Measurements from ENCODE around the gene ITGB1BP1. TPM values are rescaled to one million over a fixed set of nuclear protein-coding genes. Genes with fewer than 3 reads are reported as not detected.

ITGB1BP1 gene
- total RNA-seq, 2 donors from 2014 or later = 100 to 143 TPM

DNA sequence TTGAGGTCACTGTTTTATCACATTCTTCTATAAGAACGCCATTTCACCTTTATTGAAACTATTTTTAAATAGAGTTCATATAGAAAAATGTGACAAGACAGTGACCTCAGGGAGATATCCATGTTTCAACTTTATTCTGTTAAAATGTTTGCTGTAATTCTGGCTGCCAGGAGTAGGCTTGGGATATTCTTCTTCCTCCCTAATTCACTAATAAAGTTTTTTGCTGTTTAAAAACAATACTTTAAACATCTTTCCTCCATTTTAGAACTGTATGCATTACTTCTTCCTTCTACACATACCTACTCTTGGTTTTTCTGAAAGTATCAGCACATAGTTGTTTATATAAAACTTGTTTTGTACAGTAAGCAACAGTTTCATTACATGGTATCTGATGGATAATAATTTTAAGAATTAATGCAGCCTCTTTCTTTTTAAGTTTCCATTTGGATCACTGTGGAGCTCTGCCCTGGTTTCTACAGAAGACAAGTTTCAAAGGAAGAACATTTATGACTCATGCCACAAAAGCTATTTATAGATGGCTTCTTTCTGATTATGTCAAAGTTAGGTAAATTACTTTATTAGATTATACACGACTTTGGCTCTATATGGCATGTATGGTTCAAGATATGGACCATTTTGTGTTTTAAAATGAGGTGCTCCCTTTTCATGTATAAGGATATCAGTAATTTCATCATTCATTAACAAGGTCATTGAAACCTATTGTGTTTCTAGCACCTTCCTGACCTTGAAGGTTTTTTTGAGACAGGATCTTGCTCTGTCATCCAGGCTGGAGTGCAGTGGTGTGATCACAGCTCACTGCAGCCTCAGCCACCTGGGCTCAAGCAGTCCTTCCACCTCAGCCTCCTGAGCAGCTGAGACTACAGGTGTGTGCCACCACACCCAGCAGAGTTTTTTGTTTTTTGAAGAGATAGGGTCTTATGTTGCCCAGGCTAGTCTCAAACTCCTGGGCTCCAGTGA, 7.3 kb upstream of the ITGB1BP1 start:
- DNase-seq (ENCODE audit: low spot score) = no peak
- intact Hi-C loops (cut with DNase I) = no loop called here

DNA sequence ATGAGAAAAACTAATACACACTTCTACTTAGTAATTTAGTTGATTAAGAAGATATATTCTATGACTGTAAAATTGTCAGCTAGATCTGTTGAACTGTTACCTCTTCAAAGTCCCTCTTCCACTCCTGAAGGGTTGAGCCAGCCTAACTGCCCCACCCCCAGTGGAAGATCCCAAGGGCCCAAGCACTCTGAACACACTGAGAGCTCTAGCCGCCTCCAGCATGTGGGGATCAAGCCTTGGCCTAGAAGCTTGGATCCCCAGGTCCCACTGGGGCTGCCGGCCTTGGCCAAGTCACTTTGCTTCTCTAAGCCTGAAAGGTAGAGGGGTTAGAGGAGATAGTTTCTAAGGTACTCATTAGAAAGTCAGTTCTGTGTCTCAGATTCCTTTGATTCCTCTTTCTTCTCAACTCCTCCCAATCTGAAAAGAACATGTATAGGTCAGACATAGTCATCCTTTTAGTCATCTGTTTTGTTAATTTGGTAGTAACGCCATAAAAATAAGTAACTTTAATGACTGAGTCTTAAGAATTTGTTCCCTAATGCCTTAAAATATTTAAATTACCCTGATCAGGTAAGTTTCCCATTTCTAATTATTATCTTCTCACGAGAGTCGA, 5.7 kb upstream of the ITGB1BP1 start:
- intact Hi-C loops (cut with DNase I) = loop anchor here in 1 of 2 donors (10.0 kb wide), 1 partner anchor 284 kb away; no protein-coding TSS in a partner anchor

GRCh38 chr2:9424447-9425164, 1.3 kb upstream of the ITGB1BP1 start:
- no peak for DNase-seq (ENCODE audit: low spot score)
- intact Hi-C loops (cut with DNase I) = loop anchor here (5.0 to 10.0 kb wide), 2 partner anchors 277 to 280 kb away; no protein-coding TSS in a partner anchor

More for the DNA sequence above, 5.7 kb upstream of the ITGB1BP1 start:
- DNase-seq (ENCODE audit: low spot score) = no peak

GRCh38 chr2:9423922-9424272, 569 bp upstream of the ITGB1BP1 start:
- no peak for DNase-seq (ENCODE audit: low spot score)
- intact Hi-C loops (cut with DNase I) = loop anchor here (5.0 to 10.0 kb wide), 2 partner anchors 277 to 279 kb away; no protein-coding TSS in a partner anchor

- intact Hi-C loops (cut with DNase I) = loop anchor here (5.0 to 10.0 kb wide), 2 partner anchors 275 to 278 kb away; no protein-coding TSS in a partner anchor
- DNase-seq (ENCODE audit: low spot score) = no peak
Measured at GRCh38 chr2:9422321-9423099, 818 bp downstream of the ITGB1BP1 start.

- intact Hi-C loops (cut with DNase I) = loop anchor here (5.0 to 10.0 kb wide), 2 partner anchors 273 to 276 kb away; no protein-coding TSS in a partner anchor
Measured at GRCh38 chr2:9420495-9420894, 2.8 kb downstream of the ITGB1BP1 start.

GRCh38 chr2:9419541-9419940, 3.8 kb downstream of the ITGB1BP1 start:
- intact Hi-C loops (cut with DNase I) = no loop called here
- DNase-seq (ENCODE audit: low spot score) = no peak

More at GRCh38 chr2:9420495-9420894, 2.8 kb downstream of the ITGB1BP1 start:
- no peak for DNase-seq (ENCODE audit: low spot score)

DNA sequence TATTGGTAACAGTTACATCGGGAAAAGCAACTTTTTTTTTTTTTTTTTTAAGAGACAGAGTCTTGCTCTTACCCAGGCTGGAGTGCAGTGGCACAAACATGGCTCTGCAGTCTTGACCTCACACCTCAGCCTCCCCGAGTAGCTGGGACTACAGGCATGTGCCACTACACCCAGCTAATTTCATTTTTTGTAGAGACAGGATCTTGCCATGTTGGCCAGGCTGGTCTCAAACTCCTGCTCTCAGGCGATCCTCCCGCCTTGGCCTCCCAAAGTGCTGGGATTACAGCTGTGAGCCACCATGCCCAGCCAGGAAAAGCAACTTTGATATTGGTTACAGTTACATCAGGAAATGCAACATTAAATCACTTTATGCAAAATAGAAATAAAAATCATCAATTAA, 4.6 kb downstream of the ITGB1BP1 start:
- DNase-seq (ENCODE audit: low spot score) = no peak

DNA sequence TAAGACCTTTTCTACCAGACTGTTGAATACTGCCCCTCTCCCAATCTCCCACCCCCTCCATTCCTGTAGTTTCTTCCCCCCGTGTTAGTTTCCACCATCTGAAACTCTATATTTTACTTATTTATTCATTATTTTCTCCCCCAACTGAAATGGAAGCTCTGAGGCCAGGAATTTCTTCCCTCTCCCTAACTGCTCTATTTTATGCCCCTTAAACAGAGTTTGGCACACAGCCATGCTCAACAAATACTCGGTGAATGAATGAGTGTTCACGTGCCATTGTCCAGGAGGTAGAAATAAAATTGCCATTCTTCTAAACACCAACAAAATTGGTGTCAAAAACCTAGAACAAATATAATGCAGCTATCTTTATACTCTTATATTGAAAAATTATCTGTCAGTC, 5.6 kb downstream of the ITGB1BP1 start:
- no peak for DNase-seq (ENCODE audit: low spot score)
- intact Hi-C loops (cut with DNase I) = no loop called here

More for the DNA sequence above, 4.6 kb downstream of the ITGB1BP1 start:
- intact Hi-C loops (cut with DNase I) = no loop called here

GRCh38 chr2:9416962-9417316, 6.4 kb downstream of the ITGB1BP1 start:
- no peak for DNase-seq (ENCODE audit: low spot score)
- intact Hi-C loops (cut with DNase I) = no loop called here

DNA sequence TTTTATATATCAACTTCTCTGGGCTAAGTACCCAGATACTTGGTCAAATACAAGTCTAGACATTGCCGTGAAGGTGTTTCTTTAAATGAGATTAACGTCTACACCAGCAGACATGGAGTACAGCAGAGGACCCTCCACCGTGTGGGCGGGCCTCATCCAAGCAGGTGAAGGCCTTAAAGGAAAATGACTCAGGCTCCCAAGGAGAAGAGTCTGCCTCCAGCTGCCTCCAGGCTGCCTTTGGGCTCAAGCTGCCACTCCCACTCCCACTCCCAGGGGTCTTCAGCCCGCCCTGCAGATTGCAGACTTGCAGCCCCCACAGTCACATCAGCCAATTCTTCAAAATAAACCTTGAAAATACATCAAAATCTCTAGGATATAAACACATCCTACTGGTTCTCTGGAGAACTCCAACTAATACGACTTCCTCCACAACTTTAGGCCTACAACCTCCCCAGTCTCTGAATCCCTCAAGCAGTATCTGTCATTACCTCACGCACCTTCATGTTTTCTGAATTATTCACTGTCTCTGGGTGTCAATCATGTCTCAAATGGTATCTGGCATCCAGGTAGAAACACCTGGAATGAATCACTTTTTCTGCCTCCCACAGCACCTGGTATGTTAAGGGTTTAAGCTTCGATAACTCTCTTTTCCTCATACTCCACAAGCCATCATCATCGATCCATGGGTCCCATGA, 6.9 kb downstream of the ITGB1BP1 start:
- DNase-seq (ENCODE audit: low spot score) = no peak
- intact Hi-C loops (cut with DNase I) = no loop called here

GRCh38 chr2:9415516-9416169, 7.7 kb downstream of the ITGB1BP1 start:
- intact Hi-C loops (cut with DNase I) = no loop called here
- no peak for DNase-seq (ENCODE audit: low spot score)

DNA sequence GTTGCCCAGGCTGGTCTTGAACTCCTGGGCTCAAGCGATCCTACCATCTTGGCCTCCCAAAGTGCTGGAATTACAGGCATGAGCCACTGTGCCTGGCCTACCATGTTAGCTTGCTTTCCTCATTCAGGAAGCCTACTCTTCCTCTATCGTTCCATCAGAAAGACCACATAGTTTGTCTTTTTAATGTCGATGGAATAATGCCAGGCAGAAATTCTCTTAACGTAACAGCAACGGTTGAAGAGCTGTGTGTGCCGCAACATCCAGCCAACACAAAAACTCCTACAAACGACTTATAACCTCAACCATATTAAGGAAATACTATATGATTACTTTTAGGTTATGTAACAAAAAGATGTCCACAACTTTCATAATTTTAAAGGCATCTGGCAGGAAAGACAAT, 10.5 kb downstream of the ITGB1BP1 start:
- intact Hi-C loops (cut with DNase I) = no loop called here
- DNase-seq (ENCODE audit: low spot score) = no peak

DNA sequence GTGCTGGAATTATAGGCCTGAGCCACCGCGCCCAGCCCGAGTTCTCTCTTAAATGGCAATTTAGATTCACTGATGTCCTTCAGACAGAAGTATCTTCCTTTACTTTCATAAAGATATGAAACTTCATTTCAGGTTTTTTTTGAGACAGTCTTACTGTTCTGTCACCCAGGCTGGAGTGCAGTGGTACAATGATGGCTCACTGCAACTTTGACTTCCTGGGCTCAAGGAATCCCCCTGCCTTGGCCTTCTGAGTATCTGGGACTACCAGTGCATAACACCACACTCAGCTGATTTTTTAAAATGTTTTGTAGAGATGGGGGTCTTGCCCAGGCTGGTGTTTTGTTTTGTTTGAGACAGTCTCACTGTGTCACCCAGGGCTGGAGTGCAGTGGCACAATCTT, 13.2 kb downstream of the ITGB1BP1 start:
- DNase-seq (ENCODE audit: low spot score) = no peak
- intact Hi-C loops (cut with DNase I) = no loop called here

GRCh38 chr2:9408641-9409151, 14.6 kb downstream of the ITGB1BP1 start:
- DNase-seq (ENCODE audit: low spot score) = no peak

DNA sequence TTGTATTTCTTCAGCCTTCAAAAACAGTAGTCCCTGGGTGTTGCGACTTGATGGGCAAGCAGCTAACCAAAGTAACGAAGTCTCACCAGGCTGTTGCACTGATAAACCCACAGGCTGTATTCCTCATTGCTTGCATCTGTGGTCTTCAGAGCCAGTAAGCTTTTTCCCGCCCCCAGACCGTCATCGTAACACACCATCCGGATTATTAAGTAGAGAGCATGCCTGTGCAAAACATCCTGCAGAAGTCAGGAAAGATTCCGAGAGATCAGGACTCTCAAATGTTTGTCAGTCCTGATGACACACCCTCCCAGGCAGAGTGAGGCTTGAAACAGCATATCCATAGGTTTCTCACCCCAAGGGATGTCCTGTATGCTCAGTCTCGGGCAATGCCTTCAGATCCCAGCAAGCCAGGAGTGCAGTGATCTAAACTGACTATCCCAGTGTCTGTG, 15.9 kb downstream of the ITGB1BP1 start:
- intact Hi-C loops (cut with DNase I) = no loop called here
- DNase-seq (ENCODE audit: low spot score) = no peak

More at GRCh38 chr2:9408641-9409151, 14.6 kb downstream of the ITGB1BP1 start:
- intact Hi-C loops (cut with DNase I) = no loop called here

GRCh38 chr2:9406529-9407362, 16.6 kb downstream of the ITGB1BP1 start:
- intact Hi-C loops (cut with DNase I) = no loop called here
- DNase-seq (ENCODE audit: low spot score) = no peak
